ENCODE data around the gene BLNK. TPM values are rescaled to one million over a fixed set of nuclear protein-coding genes. Genes with fewer than 3 reads are reported as not detected.

The BLNK gene
- total and polyA plus RNA-seq, 2 donors (not counting 1 experiment from before 2014, with no cell fraction given), result 153 to 205 TPM

GRCh38 chr10:96283351-96283750, 12.0 kb upstream of the BLNK start:
- Histone ChIP-seq H3K4me2 (replicated peaks; ENCODE audit: low read depth, low read length, poor library complexity, severe bottlenecking) (no peak overlapping the region), H4K20me1 (ENCODE audit: control insufficient read depth, insufficient read depth, low read length, poor library complexity, severe bottlenecking) (no peaks in the 10 kb centered on the region), H3K9me3 (ENCODE audit: control extremely low read depth in 1 of 3, control insufficient read depth in 2 of 3, insufficient read depth in 1 of 3, low read length in 2 of 3) (no peaks in the 10 kb centered on the region), H3K4me3 (ENCODE audit: control extremely low read depth in 1 of 5, extremely low read depth in 1 of 5, insufficient read depth in 1 of 5, low read depth in 2 of 5, low read length in 4 of 5) (no peak overlapping the region), H3K4me1 (ENCODE audit: control insufficient read depth in 2 of 2, insufficient read depth in 2 of 2, low read length in 2 of 2) (peaks cover 35 to 38% of the 10 kb centered on the region in 2 donors), H2AFZ (ENCODE audit: insufficient read depth, low read depth, low read length, poor library complexity, severe bottlenecking) (no peak overlapping the region), H3K36me3 (replicated peaks in 1 of 2; ENCODE audit: control extremely low read depth in 1 of 2, control insufficient read depth in 1 of 2, extremely low read depth in 1 of 2, insufficient read depth in 2 of 2, low read length in 1 of 2) (no peaks in the 10 kb centered on the region), H3K79me2 (ENCODE audit: control insufficient read depth, insufficient read depth, low read length) (peaks cover 57% of the 10 kb centered on the region), H3K9ac (ENCODE audit: low read length) (no peak overlapping the region), H3K27ac (ENCODE audit: low read length in 2 of 2) (no peak overlapping the region), H3K27me3 (replicated peaks in 1 of 4; ENCODE audit: control extremely low read depth in 1 of 4, control insufficient read depth in 3 of 4, insufficient read depth in 4 of 4, low read length in 3 of 4) (no peaks in the 10 kb centered on the region)
- no peaks in the 10 kb centered on the region for H3K9me3 Mint-ChIP-seq (ENCODE audit: insufficient read depth)
- intact Hi-C loops (cut with micrococcal nuclease), result loop anchor here (10.0 kb wide), 1 partner anchor 461 kb away; no protein-coding TSS in a partner anchor
- WGBS (ENCODE audit: insufficient coverage), result 94% methylated on average over 2 of the region's 2 CpGs
- peak overlapping the region; percentile 20 for H3K27ac Mint-ChIP-seq
- ATAC-seq (ENCODE audit: low read depth) (no peak), DNase-seq (no peak)
- H3K4me3 Mint-ChIP-seq, result no peak overlapping the region
- TF ChIP-seq EZH2 (IDR thresholded peaks at IDR 0.05; ENCODE audit: borderline replicate concordance, insufficient read depth, low read depth, low read length, poor library complexity, severe bottlenecking) (no peak), CTCF (IDR thresholded peaks at IDR 0.05) (no peak)
- ChIA-PET CTCF (interaction anchor here (1.5 to 6.0 kb wide), 2 partner anchors 8 to 53 kb away, joined by 3 to 103 read pairs; no protein-coding TSS in a partner anchor), POLR2A (no interaction called here)
- no peaks in the 10 kb centered on the region for H3K27me3 Mint-ChIP-seq
- peaks cover 52% of the 10 kb centered on the region for H3K4me1 Mint-ChIP-seq

- Histone ChIP-seq H3K36me3 (replicated peaks in 1 of 2; ENCODE audit: control extremely low read depth in 1 of 2, control insufficient read depth in 1 of 2, extremely low read depth in 1 of 2, insufficient read depth in 2 of 2, low read length in 1 of 2) (no peaks in the 10 kb centered on the region), H3K79me2 (ENCODE audit: control insufficient read depth, insufficient read depth, low read length) (peaks cover 71% of the 10 kb centered on the region), H3K4me1 (ENCODE audit: control insufficient read depth in 2 of 2, insufficient read depth in 2 of 2, low read length in 2 of 2) (peaks cover 38 to 40% of the 10 kb centered on the region in 2 donors), H3K4me3 (ENCODE audit: control extremely low read depth in 1 of 5, extremely low read depth in 1 of 5, insufficient read depth in 1 of 5, low read depth in 2 of 5, low read length in 4 of 5) (no peak overlapping the region), H3K27ac (ENCODE audit: low read length in 2 of 2) (no peak overlapping the region), H3K9ac (ENCODE audit: low read length) (no peak overlapping the region), H4K20me1 (ENCODE audit: control insufficient read depth, insufficient read depth, low read length, poor library complexity, severe bottlenecking) (no peaks in the 10 kb centered on the region), H3K27me3 (replicated peaks in 1 of 4; ENCODE audit: control extremely low read depth in 1 of 4, control insufficient read depth in 3 of 4, insufficient read depth in 4 of 4, low read length in 3 of 4) (no peaks in the 10 kb centered on the region), H3K9me3 (ENCODE audit: control extremely low read depth in 1 of 3, control insufficient read depth in 2 of 3, insufficient read depth in 1 of 3, low read length in 2 of 3) (no peaks in the 10 kb centered on the region), H2AFZ (ENCODE audit: insufficient read depth, low read depth, low read length, poor library complexity, severe bottlenecking) (no peak overlapping the region), H3K4me2 (replicated peaks; ENCODE audit: low read depth, low read length, poor library complexity, severe bottlenecking) (no peak overlapping the region)
- no peaks in the 10 kb centered on the region for H3K27me3 Mint-ChIP-seq
- H3K4me1 Mint-ChIP-seq, result peaks cover 54% of the 10 kb centered on the region
- no peaks in the 10 kb centered on the region for H3K9me3 Mint-ChIP-seq (ENCODE audit: insufficient read depth)
- no peak overlapping the region for H3K4me3 Mint-ChIP-seq
- DNase-seq (no peak), ATAC-seq (ENCODE audit: low read depth) (no peak)
- no peak for TF ChIP-seq EZH2 (IDR thresholded peaks at IDR 0.05; ENCODE audit: borderline replicate concordance, insufficient read depth, low read depth, low read length, poor library complexity, severe bottlenecking)
- no peak for TF ChIP-seq CTCF (IDR thresholded peaks at IDR 0.05)
- 92% methylated on average over 2 of the region's 3 CpGs for WGBS (ENCODE audit: insufficient coverage)
- POLR2A ChIA-PET, result interaction anchor here (0.5 to 0.7 kb wide), 2 partner anchors 11 to 1430 kb away, joined by 3 read pairs; no protein-coding TSS in a partner anchor
- CTCF ChIA-PET, result interaction anchor here (1.2 to 1.4 kb wide), 2 partner anchors 12 to 52 kb away, joined by 3 to 4 read pairs; no protein-coding TSS in a partner anchor
- intact Hi-C loops (cut with micrococcal nuclease), result loop anchor here (10.0 kb wide), 1 partner anchor 463 kb away; no protein-coding TSS in a partner anchor
- H3K27ac Mint-ChIP-seq, result no peak overlapping the region
Measured at GRCh38 chr10:96281444-96282029, 10.2 kb upstream of the BLNK start.

Measured in B cell (primary cell).